Natural killer cell (primary cell): ENCODE measurements around the gene TEX54. TPM values are rescaled to one million over a fixed set of nuclear protein-coding genes. Genes with fewer than 3 reads are reported as not detected.
A peak's percentile ranks its signal among the peaks of the same experiment; 100 is the strongest.

Experiments
- ATAC-seq, 3 donors: fragments of 150-1000 bp in 2 of 3; fragments of 200-7000 bp in 1 of 3; cut with Tn5 transposase; 1 replicate in 1 of 3; 2 replicates in 2 of 3; pipeline ENCODE4 v1.10.0; 2021; ENCODE audit warnings: mild to moderate bottlenecking in 2 of 3, moderate library complexity in 2 of 3
- DNase-seq, 2 donors: peaks; one replicate each; pipeline versions ENCODE4 v3.0.0 to v3.0.0-alpha.2; 2013 to 2021; ENCODE audit warnings: mixed read lengths in 1 of 2
- H3K27ac ChIP-seq: one replicate; pipeline ENCODE4 v1.5.1; 2013; ENCODE audit warnings: mild to moderate bottlenecking, low read length
- H3K27me3 ChIP-seq: one replicate; pipeline ENCODE4 v1.6.1; 2013; ENCODE audit warnings: low read length; ENCODE audit not compliant: control insufficient read depth, insufficient read depth
- H3K36me3 ChIP-seq: one replicate; pipeline ENCODE4 v1.6.1; 2013; ENCODE audit warnings: low read length; ENCODE audit not compliant: control insufficient read depth, insufficient read depth
- H3K4me1 ChIP-seq: one replicate; pipeline ENCODE4 v1.6.1; 2013; ENCODE audit warnings: low read length; ENCODE audit not compliant: control insufficient read depth, insufficient read depth
- H3K4me3 ChIP-seq: one replicate; pipeline ENCODE4 v1.5.1; 2013; ENCODE audit warnings: low read length
- H3K9me3 ChIP-seq: one replicate; pipeline ENCODE4 v1.6.1; 2013; ENCODE audit warnings: low read length; ENCODE audit not compliant: control insufficient read depth, insufficient read depth
- H3K27ac Mint-ChIP-seq, 2 donors: one replicate each; pipeline ENCODE4 v1.8.0; 2022; ENCODE audit warnings: mild to moderate bottlenecking in 2 of 2, mixed read lengths in 2 of 2, moderate library complexity in 1 of 2
- H3K27me3 Mint-ChIP-seq, 2 donors: one replicate each; pipeline ENCODE4 v1.8.0; 2022; ENCODE audit warnings: low read depth in 2 of 2, mixed read lengths in 2 of 2
- H3K36me3 Mint-ChIP-seq: one replicate; pipeline ENCODE4 v1.8.0; 2022; ENCODE audit warnings: mixed read lengths
- H3K4me1 Mint-ChIP-seq, 2 donors: one replicate each; pipeline ENCODE4 v1.8.0; 2022; ENCODE audit warnings: mixed read lengths in 2 of 2
- H3K4me3 Mint-ChIP-seq: one replicate; pipeline ENCODE4 v1.8.0; 2022; ENCODE audit warnings: mild to moderate bottlenecking, moderate library complexity, mixed read lengths
- H3K9me3 Mint-ChIP-seq, 2 donors: one replicate each; pipeline ENCODE4 v1.8.0; 2022; ENCODE audit warnings: mixed read lengths in 2 of 2
- CTCF ChIP-seq: fragments of 200-600 bp; IDR thresholded peaks from one replicate; pipeline ENCODE4 v1.8.0; 2022; ENCODE audit warnings: antibody characterized with exemption
- WGBS: methylation state at CpG from one replicate; pipeline ENCODE4 v1.1.7; 2013; ENCODE audit warnings: missing lambda C conversion rate; ENCODE audit not compliant: insufficient coverage; 5-methylcytosine and 5-hydroxymethylcytosine counted together
- intact Hi-C: fragments of 100-400 bp; cut with micrococcal nuclease; formaldehyde crosslinking; loops from one replicate; pipeline ENCODE4 v1.14.2; 2022
- total RNA-seq, 4 donors: library from RNA; stranded (reverse); fragments of 120-200 nt in 1 of 4; gene quantifications; one replicate each; pipeline versions ENCODE4 v1.2.3 to v1.2.4, GENCODE V29; 2013 to 2022

Gene TEX54
- total RNA-seq, 3 donors from 2014 or later (not counting 1 experiment from before 2014, with no cell fraction given), result not detected

- Mint-ChIP-seq H3K27ac (peak within 1 kb of the TSS; percentile 86 to 94), H3K36me3 (peaks cover 9% of the 10 kb centered on the region), H3K4me1 (peaks cover 34 to 46% of the 10 kb centered on the region in 2 donors), H3K27me3 (no peaks in the 10 kb centered on the region), H3K9me3 (no peaks in the 10 kb centered on the region), H3K4me3 (peak within 1 kb of the TSS; percentile 89)
- Histone ChIP-seq H3K27ac (peak within 1 kb of the TSS; percentile 80), H3K4me1 (peaks cover 41% of the 10 kb centered on the region), H3K27me3 (no peaks in the 10 kb centered on the region), H3K36me3 (peaks cover 52% of the 10 kb centered on the region), H3K4me3 (peak within 1 kb of the TSS; percentile 95), H3K9me3 (no peaks in the 10 kb centered on the region)
- DNase-seq (peak; percentile 86 to 93), ATAC-seq (peak; percentile 77 to 85 (median 78))
- intact Hi-C loops, result loop anchor here (1.0 kb wide), 1 partner anchor 14 kb away; the partner anchor contains the start of gene NXF1
- under 1% methylated on average over 58 of the region's 58 CpGs for WGBS
- TF ChIP-seq CTCF, result no peak
These were observed 41.0 kb downstream of the TEX54 start, which contains the start of gene TMEM223 for GRCh38 chr11:62791501-62792201. TSS of gene TMEM223 (minus strand) at chr11:62792006. CDS start at chr11:62791994, 12 bp downstream.

DNA sequence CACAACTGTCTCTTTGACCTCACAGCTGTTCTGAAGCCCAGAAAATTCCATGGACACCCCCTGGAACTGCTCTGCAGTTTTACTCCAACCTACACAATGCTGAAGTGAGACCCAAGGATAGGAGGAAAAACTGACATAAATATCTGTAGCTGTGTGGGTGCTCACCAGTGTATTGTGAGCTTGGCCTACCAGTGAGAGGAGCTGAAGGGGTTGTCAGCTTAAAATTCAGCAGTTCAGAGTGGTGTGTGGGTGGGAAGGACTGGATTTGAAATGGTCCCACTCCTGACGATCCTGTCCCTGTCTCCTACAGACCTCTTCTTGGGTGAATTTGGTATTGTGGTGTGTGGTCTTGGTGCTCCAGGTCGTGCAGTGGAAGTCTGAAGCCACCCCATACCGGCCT, 43.1 kb downstream of the TEX54 start:
- intact Hi-C loops, result no loop called here
- ATAC-seq (no peak), DNase-seq (no peak)
- peaks cover 6% of the 10 kb centered on the region for H3K36me3 Mint-ChIP-seq
- no peak for TF ChIP-seq CTCF
- Histone ChIP-seq H3K4me3 (no peak overlapping the region), H3K9me3 (no peaks in the 10 kb centered on the region), H3K36me3 (peaks cover 32% of the 10 kb centered on the region), H3K27ac (no peak overlapping the region), H3K27me3 (no peaks in the 10 kb centered on the region), H3K4me1 (peaks cover 48% of the 10 kb centered on the region)
- 86% methylated on average over 3 of the region's 3 CpGs for WGBS
- H3K4me3 Mint-ChIP-seq, result peak overlapping the region; percentile 75
- H3K4me1 Mint-ChIP-seq, result peaks cover 42 to 50% of the 10 kb centered on the region in 2 donors
- H3K9me3 Mint-ChIP-seq, result no peaks in the 10 kb centered on the region
- peak overlapping the region; percentile 86 to 94 for H3K27ac Mint-ChIP-seq
- no peaks in the 10 kb centered on the region for H3K27me3 Mint-ChIP-seq

DNA sequence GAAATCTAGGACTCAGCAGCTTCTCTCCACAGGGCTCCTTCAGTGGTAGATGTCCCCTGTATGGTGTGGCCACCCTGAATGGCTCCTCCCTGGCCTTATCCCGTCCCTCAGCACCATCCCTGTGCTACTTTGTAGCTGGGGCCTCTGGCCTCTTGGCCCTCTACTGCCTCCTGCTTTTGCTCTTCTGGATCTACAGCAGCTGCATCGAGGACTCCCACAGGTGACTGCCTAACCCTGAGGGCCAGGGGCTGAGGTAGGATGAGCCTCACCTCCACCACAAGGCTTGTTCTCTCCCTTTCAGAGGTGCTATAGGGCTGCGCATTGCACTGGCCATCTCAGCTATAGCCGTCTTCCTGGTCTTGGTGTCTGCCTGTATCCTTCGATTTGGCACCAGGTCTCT, 43.6 kb downstream of the TEX54 start:
- Mint-ChIP-seq H3K27me3 (no peaks in the 10 kb centered on the region), H3K4me3 (peak overlapping the region; percentile 75), H3K4me1 (peaks cover 37 to 50% of the 10 kb centered on the region in 2 donors), H3K36me3 (peaks cover under 1% of the 10 kb centered on the region), H3K27ac (peak overlapping the region; percentile 86 to 94), H3K9me3 (no peaks in the 10 kb centered on the region)
- ATAC-seq, result no peak
- H3K4me1 ChIP-seq, result peaks cover 48% of the 10 kb centered on the region
- H3K4me3 ChIP-seq, result no peak overlapping the region
- no peak for TF ChIP-seq CTCF
- peaks cover 26% of the 10 kb centered on the region for H3K36me3 ChIP-seq
- no peak overlapping the region for H3K27ac ChIP-seq
- no peak for DNase-seq
- intact Hi-C loops, result no loop called here
- 85% methylated on average over 5 of the region's 5 CpGs for WGBS
- H3K27me3 ChIP-seq, result no peaks in the 10 kb centered on the region
- no peaks in the 10 kb centered on the region for H3K9me3 ChIP-seq
